ENCODE results near the gene ZNF484.
A peak's percentile ranks its signal among the peaks of the same experiment; 100 is the strongest.
"Not testable (repeated sequence)": the region's sequence is repeated elsewhere in the genome, so short reads cannot be mapped to it uniquely, and the experiment has no call there.

ZNF484 gene

DNA sequence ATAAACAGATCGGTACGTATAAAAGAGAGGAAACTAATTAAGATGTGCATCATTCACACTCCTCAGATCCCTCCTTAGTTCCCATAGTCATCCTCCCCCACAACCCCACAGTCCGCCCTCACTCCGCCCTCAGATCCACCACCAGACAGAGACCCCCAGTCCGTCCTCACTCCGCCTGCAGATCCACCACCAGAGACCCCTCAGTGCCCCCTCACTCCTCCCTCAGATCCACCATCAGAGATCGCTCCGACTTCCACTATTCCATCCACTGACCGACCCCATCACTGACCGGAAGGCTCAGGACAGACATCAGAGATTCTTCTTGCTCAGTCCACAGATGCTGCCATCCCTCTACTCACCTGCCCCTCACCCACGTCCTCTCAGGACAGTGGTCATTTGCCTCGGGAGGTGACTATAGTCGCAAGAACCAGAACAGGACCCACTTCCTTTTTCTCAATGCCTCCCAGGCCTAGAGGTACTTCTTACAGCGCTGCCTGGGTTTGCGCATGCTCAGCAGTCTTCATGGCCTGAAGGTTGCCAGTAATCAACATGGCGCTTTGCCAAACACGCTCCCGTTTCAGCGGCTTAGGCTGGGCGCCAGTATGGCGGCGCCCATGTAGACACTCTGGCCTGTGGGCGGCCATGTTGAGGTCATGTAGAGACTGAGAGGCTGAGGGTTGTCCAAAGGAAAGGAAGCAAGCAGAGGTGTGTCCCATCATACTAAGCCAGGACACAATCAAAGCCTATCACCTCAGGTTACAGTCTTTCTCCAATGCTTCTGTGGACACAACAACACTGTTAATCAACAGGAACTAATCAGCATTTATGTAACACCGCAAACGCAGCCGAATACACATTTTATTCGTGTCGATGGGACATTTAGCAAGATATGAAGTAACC, at the start of gene ZNF484:
TSS of gene ZNF484 (minus strand) at position 508 of the 900 bp plus-strand sequence. CDS start 3,009 bp downstream, outside the sequence.
- DNase-seq = peak; percentile 98

DNA sequence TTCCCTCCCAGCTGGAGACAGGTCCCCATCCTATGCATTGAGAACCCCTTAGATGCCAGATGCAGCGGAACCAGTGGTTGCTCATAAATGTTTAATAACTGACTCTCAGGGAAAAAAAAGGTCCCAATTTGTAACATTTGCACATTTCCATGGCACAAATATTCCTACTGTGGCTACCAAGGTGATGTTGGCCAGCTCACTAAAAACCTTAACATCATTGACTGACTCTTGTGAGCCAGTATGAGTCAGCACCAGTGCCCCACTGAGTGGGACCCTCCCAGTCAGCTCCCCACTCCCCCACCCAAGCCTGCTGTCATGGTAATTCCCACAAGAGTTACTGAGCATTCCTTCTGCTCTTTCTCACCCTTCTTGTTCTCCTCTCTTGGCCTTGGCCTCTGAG, 42.6 kb upstream of the ZNF484 start:
- no peak for DNase-seq

DNA sequence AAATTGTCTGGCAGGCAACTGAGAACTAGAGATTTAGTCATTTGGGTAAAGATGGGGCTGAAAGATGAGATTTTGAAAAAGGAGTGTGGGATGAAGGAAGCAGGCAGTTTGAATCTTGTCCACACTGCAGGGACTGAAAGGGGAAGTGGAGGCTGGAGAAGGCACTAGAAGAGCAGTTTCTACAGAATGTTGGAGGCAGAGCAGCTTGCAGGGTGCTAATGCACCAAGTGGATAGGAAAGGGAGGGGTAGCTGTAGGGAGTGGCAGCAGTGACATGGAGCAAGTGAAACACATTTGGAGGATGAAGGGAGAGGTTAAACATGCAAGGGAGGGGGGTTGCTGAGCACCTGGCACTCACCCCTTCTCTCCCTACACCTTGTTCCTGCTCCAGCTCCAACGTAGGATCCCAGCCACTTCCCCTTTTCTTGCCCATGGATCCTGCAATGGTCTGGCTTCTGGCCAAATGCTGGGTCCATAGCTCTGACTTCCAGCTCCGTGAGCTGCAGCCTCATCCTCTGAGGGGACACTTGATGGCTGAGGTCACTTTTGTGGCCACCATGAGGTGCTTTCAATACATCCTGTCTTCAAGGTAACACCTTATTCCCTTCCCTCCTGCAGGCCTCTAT, 39.5 kb upstream of the ZNF484 start:
- no peak for DNase-seq

DNA sequence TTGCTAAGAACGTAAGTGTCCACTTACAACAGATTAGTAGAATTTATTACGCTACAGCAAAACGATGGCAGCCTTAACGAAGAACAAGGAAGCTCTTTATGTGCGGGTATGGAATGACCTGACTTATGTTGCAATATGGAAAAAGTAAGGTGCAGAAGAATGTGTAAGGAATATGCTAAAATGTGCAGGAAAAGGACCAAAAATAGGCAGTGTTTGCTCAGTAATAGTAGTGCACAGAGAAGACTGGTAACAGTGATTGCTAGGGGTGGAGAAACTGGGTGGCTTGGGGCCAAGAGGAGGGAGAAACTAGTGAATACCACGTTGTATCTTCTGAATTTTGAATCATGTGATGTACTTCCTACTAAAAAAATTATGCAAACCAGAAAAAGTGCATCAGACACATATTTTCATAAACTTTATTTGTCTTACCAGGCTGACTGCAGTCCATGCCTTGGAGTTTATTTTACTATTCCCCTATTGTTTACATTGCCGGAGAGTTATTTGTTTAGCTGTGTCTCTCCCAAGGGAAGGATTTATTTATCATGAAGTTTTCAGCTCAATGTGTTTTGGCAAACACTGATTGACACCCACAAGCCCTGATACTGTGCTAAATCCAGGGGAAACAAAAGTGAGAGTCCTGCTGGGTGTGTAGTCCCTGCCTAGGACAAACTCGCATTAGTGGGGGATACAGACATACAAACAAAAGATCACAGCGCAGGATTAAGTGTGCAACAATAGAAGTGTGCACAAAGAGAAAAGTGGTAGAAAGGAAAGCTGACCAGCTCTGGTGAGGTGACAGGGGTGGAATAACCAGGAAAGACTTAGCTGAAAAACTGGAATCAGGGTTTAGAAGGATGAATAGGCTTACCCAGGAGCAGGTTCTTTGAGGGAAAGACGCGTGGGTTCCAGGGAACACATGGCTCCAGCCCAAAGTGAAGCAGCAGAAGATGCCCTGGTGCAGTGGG, 34.0 kb upstream of the ZNF484 start:
- no peak for DNase-seq

DNA sequence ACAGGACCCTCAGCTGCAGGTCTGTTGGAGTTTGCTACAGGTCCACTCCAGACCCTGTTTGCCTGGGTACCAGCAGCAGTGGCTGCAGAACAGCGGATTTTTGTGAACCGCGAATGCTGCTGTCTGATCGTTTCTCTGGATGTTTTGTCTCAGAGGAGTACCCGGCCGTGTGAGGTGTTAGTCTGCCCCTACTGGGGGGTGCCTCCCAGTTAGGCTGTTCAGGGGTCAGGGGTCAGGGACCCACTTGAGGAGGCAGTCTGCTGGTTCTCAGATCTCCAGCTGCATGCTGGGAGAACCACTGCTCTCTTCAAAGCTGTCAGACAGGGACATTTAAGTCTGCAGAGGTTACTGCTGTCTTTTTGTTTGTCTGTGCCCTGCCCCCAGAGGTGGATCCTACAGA, 27.3 kb upstream of the ZNF484 start:
- not testable (repeated sequence) for DNase-seq

DNA sequence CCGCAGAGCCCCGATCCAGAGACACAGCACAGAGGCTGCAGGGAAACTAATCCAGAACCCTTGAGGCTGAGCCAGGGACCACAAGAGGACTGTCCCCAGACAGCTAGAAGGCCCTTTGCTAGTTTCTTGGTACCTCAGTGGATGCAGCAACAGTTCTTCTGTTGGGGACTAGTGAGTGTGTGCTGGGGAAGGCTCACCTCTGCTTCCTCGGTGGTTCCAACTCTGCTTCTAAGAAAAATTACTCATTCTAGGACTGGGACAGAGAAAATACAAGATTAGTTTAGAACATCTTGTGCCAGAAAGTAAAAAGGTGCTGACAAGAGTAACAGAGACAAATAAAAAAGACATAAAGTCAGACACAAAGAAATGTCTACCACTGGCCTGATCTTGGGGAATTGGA, 19.5 kb upstream of the ZNF484 start:
- DNase-seq = no peak

DNA sequence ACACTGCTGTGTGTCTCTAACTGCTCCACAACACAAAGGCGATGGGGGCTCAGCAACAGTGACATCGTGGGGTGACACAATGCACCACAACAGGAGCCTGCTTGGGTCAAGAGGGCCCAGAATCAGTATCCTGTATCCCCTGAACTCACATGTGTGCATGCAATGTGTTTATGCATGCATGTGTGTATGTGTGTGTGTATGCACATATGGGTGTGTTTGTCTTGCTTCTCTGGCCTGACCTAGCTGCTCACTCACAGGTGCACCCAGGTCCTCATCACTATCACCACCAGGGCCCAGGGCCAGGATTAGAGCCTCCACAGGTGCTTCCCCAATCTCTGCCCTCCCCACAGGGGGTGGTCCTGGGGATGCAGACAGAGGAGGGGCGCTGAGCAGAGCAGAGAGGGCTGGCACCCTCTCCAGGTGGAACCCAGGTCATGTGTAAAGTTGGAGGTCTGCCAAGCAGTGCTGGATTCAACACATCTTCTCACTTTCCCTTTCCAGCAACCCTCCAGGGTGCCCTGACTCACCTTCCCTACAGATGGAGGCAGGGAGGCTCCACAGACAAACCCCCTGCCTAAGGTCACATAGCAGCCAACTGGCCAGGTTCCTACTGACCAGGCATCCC, 18.1 kb upstream of the ZNF484 start:
- DNase-seq = no peak

DNA sequence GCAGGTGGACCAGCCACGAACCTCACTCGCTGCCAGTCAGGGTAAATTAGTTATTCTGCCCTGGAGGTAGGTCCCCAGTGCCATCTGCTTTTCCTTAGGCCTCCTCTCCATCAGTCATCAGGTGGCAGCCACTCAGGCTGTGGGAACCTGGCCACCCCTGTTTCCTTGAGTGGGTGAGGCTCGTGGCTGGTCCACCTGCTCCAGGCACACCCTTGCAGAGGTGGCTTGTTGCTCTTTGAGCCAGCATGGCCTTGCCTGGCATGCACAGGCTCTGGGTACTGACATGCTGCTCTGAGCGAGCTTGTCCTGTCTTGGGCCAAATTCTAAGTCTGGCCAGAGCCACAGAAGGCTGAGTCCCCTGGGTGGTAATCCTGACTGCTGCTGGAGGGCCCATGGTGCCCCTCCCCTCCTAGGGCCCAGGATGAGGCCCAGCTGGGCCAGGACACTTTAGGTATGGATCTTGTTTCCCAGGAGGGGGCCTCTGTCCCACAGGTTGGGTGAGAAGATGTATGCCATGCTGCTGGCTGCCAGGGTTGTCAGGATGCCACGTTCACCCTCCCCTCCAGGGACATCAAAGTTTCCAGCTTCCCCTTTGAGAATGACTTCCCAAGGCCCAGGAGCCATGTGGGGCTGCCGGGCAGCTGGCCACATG, 17.0 kb upstream of the ZNF484 start:
- DNase-seq = no peak

DNA sequence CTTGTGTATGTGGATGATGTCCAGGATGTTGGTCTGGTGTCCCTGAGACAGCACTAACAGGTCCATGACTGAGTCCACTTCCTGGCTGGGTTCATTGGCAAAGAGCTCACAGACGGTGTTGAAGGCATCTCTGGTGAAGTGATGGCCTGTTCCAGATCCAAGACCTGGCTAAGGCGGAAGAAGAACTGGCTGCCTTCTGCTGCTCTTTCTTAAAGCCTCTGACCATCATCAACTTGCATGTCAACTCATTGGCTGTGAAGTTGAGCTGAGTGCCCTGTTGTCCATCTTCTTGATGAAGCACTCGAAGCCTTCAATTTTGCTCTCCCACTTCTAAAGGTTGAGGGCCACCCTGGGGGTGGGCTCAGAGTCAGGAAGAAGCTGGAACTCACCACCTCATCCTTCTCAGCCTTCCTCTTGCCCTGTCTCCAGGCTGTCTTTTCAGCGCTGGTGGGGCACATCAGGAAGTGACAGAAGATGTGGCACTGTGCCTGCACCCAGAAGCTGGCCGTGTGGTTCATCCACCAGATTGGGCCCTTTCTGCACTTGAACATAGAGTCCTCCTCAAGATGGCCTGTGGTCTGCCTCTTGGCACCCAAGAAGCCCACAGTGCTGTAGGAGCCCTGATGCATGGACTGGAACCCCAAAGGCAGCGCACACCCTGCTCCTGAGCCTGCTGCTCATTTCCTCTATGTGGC, 16.2 kb upstream of the ZNF484 start:
- DNase-seq = not testable (repeated sequence)

DNA sequence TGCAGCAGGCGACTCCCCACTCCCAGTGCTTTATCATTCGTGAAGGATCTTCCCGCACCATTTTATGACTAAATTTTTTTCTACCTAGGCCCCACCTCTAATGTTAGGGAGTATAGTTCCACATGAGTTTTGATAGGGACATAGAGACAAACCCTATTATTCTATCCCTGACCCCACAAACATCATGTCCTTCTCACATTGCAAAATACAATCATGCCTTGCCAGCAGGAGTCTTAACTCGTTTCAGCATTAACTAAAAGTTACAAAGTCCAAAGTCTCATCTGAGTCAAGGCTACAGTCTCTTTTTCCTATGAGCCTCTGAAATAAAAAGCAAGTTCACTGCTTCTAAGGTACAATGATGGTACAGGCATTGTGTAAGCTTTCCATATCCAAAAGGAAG, 14.4 kb upstream of the ZNF484 start:
- not testable (repeated sequence) for DNase-seq

DNA sequence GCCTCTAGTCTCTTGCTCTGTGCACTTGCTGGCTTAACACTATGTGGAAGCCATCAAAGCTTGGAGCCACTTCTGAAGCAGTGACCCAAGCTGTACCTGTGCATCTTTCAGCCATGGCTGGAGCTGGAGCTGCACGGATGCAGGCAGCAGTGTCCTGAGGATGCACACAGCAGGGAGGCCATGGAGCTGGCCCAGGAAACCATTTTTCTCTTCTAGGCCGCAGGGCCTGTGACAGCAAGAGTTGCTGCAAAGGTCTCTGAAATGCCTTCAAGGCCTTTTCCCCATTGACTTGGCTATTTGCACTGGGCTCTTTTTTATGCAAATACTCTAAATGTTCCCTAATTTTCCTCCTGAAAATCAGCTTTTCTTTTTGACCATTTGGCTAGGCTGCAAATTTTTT, 12.9 kb upstream of the ZNF484 start:
- no peak for DNase-seq

DNA sequence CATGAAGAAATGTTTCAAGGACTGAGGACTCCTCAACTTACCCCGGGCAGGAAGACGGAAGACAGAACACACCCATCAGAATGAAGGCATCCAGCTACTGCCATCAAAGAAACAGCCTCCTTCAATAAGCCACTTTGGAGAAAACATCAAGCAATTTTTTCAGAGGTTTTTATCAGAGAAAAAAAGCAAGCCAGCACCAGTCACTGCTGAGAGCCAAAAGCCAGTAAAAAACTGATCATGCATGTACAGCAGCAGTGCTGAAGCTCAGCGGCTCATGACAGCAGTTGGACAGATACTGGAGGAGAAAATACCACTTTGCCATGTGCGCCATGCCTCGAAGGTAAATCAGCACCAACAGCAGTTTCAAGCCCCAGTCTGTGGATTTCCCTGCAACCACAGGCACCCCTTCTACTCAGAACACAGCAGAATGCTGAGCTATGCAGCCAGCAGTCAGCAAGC, 10.1 kb upstream of the ZNF484 start:
- no peak for DNase-seq

DNA sequence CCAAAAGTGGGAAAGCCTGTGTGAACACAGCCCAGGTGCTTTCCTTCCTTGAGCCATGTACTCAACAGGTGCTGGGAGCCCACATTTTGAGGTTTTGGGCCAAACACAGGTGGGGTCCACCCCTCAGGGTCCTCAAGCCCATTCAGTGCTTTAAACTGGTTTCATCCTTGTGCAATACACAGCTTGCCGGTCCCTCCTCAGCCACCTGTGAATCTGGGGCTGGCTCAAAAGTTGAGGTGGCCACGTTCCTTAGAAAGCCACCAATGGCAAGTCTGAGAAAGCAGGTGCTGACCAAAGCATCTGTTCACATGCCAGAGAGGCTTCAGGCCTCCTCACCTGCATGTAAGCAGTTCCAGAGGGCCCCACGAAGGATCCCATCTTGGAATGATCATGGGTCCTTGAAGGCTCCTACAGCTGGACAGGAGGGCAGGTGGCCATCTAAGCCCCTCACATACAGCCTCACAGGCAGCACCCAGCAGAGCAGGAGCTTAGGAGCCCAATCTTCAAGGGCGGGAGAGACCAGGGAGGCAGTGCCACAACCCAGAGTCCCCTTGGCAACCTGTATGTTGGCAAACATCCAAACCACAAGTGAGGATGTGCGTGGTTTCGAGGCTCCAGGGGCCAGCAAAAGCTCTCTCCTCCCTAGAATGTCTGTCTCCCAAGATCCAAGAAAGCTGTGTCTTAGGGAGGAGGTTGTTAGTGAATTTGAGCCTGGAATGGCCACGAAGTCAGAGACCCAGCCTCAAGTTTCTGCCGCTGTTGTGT, 9.2 kb upstream of the ZNF484 start:
- DNase-seq = peak; percentile 25

DNA sequence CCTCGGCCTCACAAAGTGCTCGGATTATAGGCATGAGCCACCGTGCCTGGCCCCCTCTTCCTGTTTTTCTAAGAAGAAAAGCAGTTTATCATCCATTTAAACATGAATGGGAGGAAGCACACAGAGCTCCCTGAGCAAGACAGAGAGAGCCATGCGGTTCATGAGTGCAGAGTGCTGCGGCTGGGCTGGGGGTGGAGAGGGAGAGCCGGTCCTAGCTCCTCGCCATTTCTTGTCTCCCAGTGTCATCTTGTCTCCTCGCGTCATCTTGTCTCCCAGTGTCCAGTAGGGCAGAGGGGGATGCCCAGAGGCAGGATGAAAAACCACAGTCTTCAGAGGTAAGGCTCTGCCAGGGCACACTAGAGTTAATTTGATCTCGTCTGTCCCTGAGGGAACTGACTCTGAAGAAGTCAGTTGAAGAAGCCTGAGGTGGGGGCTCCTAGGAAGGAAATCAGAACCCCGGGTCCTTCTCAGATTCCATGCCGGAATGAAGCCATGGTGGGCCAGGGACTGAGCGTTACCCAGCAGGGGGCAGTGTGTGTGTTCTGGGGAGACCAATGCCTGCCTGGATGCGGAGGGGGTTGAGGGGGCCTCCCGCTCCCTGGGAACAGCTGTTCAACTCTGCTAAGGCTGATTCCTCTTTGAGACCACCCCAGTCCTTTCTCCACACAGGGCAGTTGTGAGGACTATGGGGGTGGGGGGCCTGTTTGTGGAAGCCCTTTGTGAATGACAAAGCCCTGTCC, 6.0 kb upstream of the ZNF484 start:
- not testable (repeated sequence) for DNase-seq

DNA sequence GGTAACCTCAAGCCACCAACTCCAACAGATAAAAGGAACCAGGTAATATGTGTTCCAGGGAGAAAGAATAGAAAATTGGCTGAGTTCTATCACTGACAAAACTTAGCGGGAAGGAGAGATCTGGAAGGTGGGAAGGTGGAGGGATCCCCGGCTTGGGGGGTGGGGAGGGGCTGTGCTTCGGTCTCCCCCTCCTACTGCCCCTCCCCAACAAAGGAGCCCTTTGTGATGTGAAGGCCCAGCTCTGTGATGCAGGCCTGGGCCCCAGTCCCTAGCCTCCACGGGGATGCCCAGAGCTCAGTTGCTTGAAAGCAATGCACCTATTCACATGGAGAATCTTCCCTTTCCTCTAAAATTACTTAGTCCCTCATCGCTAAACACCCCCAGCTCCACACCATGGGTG, 4.4 kb upstream of the ZNF484 start:
- DNase-seq = no peak

DNA sequence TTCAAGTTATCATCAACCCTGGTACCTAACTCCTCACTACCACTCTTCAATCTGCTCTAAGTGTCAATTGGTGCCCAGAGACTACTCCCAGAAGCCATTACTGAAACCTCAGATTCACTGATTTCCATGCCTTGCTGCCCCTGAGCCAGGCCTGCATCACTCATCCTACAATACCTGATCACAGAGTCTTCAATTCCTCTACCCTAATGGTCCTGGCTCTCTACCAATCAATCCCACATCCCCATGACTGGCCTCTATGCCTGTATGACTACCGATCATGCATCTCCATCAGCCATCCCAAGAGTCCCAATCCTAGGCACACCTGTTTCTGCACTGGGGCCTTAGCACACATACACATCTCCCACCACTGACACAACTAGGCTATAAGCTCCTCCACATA, 2.5 kb downstream of the ZNF484 start:
- no peak for DNase-seq

DNA sequence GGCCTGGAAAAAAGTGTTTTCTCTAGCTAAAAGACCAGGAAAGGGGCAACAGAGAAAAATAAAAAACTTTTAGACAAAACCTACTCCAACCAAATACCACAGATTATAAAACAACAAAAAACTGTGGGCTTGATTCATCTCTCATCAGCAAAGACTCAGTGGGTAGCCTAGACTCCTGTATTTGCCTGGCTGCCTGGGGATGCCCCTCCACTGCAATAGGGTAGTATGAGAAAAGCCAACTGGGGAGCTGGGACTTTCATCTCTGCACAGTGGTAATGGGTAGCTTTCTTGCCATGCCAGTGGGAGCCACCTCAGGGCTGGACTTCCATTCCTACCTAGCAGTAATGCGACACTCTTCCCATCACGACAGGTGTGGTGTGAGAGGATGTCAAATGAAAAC, 7.5 kb downstream of the ZNF484 start:
- no peak for DNase-seq

DNA sequence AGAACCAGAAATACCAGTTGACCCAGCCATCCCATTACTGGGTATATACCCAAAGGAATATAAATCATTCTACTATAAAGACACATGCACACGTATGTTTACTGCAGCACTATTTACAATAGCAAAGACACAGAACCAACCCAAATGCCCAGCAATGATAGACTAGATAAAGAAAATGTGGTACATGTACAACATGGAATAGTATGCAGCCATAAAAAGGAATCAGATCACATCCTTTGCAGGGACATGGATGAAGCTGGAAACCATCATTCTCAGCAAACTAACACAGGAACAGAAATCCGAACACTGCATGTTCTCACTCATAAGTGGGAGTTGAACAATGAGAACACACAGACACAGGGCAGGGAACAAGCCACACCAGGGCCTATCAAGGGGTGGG, 11.2 kb downstream of the ZNF484 start:
- not testable (repeated sequence) for DNase-seq

DNA sequence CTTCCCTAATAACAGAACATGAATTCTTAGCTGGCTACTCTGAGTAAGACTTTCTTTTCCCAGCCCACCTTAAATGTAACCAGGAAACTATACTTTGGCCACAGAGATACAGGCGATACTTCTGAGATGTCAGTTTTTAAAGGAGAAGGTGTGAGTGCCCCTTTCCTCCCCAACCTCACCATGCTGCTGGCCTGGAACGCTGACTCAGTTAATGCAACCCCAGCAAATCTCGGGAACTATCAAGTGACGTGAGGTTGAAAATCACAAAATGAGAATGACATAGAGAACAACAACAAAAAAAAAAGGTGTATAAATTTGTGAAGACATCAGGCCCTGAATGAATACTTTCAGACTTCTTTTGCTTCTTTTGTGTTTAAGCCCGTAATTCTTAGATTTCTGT, 13.7 kb downstream of the ZNF484 start:
- DNase-seq = no peak

DNA sequence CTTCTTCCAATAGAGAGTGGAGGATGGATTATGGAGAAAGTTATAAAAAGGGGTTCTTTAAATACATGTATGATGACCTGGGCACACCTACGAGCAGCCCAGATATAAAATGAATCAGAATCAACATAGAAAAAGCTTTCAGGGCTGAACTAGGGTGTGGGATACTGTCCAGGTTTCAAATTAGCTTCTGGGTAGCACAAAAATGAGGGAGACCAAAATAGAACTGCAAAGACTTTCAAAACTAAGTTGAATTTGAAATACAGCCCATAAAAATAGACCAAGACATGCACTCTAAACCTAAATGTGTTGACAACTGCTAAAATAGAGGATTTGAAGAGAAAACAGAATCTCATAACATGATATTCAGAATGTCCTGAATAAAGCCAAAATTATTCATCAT, 17.0 kb downstream of the ZNF484 start:
- DNase-seq = no peak

Data from stimulated activated CD4-positive, alpha-beta T cell treated with anti-CD3 and anti-CD28 coated beads, Interleukin-1b, Interleukin-23, amount 100 ng/mL, for 48 hours (primary cell).